Cardiac muscle cell (in vitro differentiated cells and primary cell): ENCODE data around the gene XRN2. TPM values are rescaled to one million over a fixed set of nuclear protein-coding genes. Genes with fewer than 3 reads are reported as not detected.

Source experiments
- DNase-seq, 2 donors: peaks; one replicate each; pipeline versions ENCODE4 v3.0.0 to v3.0.0-alpha.2; 2010 to 2017; ENCODE audit warnings: low read depth in 1 of 2, low spot score in 1 of 2
- H3K27ac ChIP-seq: fragments of 200-600 bp; sonication (generic); 2 replicates; pipeline ENCODE4 v1.5.1; 2016
- H3K27me3 ChIP-seq: fragments of 200-600 bp; sonication (generic); 2 replicates; pipeline ENCODE4 v1.6.0; 2016; ENCODE audit warnings: control low read depth
- H3K36me3 ChIP-seq: fragments of 200-600 bp; sonication (generic); 2 replicates; pipeline ENCODE4 v1.5.1; 2016; ENCODE audit warnings: control low read depth
- H3K4me1 ChIP-seq: fragments of 200-600 bp; sonication (generic); 2 replicates; pipeline ENCODE4 v1.8.1; 2017; ENCODE audit warnings: low read depth, mild to moderate bottlenecking, mixed run types
- H3K4me3 ChIP-seq: fragments of 200-600 bp; sonication (generic); 2 replicates; pipeline ENCODE4 v1.5.1; 2016; ENCODE audit warnings: mild to moderate bottlenecking
- H3K9me3 ChIP-seq: fragments of 200-600 bp; sonication (generic); 2 replicates; pipeline ENCODE4 v1.5.1; 2017; ENCODE audit warnings: low read depth, mild to moderate bottlenecking, control low read depth
- CTCF ChIP-seq: IDR thresholded peaks from 2 replicates; pipeline ENCODE4 v1.5.1; 2012; ENCODE audit warnings: low read depth, mild to moderate bottlenecking, low read length
- polyA plus RNA-seq: library from polyadenylated mRNA; unstranded; fragments of >200 nt; fragmentation: Nextera tagmentation; extraction: Ambion mirVana; gene quantifications from 2 replicates; pipeline ENCODE4 v1.2.1, GENCODE V29; 2016
- total RNA-seq: library from RNA; depleted of rRNA; stranded (reverse); fragments of >200 nt; gene quantifications from 2 replicates; pipeline ENCODE4 v1.2.3, GENCODE V29; 2016

XRN2 gene
- total and polyA plus RNA-seq, 2 experiments from 2014 or later, result 54.5 to 59.8 TPM

- Histone ChIP-seq H3K27me3 (no peaks in the 10 kb centered on the region), H3K4me1 (no peaks in the 10 kb centered on the region), H3K4me3 (no peak overlapping the region), H3K27ac (no peak overlapping the region), H3K9me3 (no peaks in the 10 kb centered on the region), H3K36me3 (no peaks in the 10 kb centered on the region)
- DNase-seq, result no peak
- TF ChIP-seq CTCF, result no peak
These were observed 30.5 kb upstream of the XRN2 start for GRCh38 chr20:21272679-21273078.

GRCh38 chr20:21273755-21274386, 29.3 kb upstream of the XRN2 start:
- Histone ChIP-seq H3K4me3 (no peak overlapping the region), H3K9me3 (no peaks in the 10 kb centered on the region), H3K27me3 (no peaks in the 10 kb centered on the region), H3K27ac (no peak overlapping the region), H3K36me3 (no peaks in the 10 kb centered on the region), H3K4me1 (no peaks in the 10 kb centered on the region)
- no peak for TF ChIP-seq CTCF
- no peak for DNase-seq

- no peak overlapping the region for H3K4me3 ChIP-seq
- no peaks in the 10 kb centered on the region for H3K36me3 ChIP-seq
- H3K9me3 ChIP-seq, result no peaks in the 10 kb centered on the region
- H3K27ac ChIP-seq, result no peak overlapping the region
- no peaks in the 10 kb centered on the region for H3K27me3 ChIP-seq
- no peak for TF ChIP-seq CTCF
- no peaks in the 10 kb centered on the region for H3K4me1 ChIP-seq
- no peak for DNase-seq
These were observed 24.3 kb upstream of the XRN2 start for GRCh38 chr20:21278829-21279228.

- Histone ChIP-seq H3K27me3 (no peaks in the 10 kb centered on the region), H3K4me3 (no peak overlapping the region), H3K4me1 (no peaks in the 10 kb centered on the region), H3K27ac (no peak overlapping the region), H3K9me3 (no peaks in the 10 kb centered on the region), H3K36me3 (no peaks in the 10 kb centered on the region)
- TF ChIP-seq CTCF, result no peak
- DNase-seq, result no peak
These were observed 23.2 kb upstream of the XRN2 start for GRCh38 chr20:21279706-21280521.

- no peak for TF ChIP-seq CTCF
- Histone ChIP-seq H3K9me3 (no peaks in the 10 kb centered on the region), H3K27ac (no peak overlapping the region), H3K4me1 (no peaks in the 10 kb centered on the region), H3K4me3 (no peak overlapping the region), H3K36me3 (no peaks in the 10 kb centered on the region), H3K27me3 (no peaks in the 10 kb centered on the region)
- DNase-seq, result no peak
These were observed 22.6 kb upstream of the XRN2 start for GRCh38 chr20:21280522-21281016.
